Occipital lobe (tissue), 3 donors: Measurements from ENCODE around the gene NEDD4. TPM values are rescaled to one million over a fixed set of nuclear protein-coding genes. Genes with fewer than 3 reads are reported as not detected.

Source experiments
- DNase-seq: peaks from one replicate; lab custom pipeline; 2025; lab: John Stamatoyannopoulos, UW
- small RNA-seq: library from RNA; depleted of rRNA; stranded (forward); fragments of <200 nt; gene quantifications from one replicate; pipeline ENCODE3, GENCODE V24; 2014
- total RNA-seq: library from RNA; depleted of rRNA; stranded (reverse); fragments of >200 nt; gene quantifications from one replicate; pipeline ENCODE4 v1.2.3, GENCODE V29; 2014

Gene NEDD4
- total RNA-seq, 1 donor from 2014 or later, result 7.2 TPM

GRCh38 chr15:55784286-55784685, 209.1 kb downstream of the NEDD4 start:
- no peak for DNase-seq

DNA sequence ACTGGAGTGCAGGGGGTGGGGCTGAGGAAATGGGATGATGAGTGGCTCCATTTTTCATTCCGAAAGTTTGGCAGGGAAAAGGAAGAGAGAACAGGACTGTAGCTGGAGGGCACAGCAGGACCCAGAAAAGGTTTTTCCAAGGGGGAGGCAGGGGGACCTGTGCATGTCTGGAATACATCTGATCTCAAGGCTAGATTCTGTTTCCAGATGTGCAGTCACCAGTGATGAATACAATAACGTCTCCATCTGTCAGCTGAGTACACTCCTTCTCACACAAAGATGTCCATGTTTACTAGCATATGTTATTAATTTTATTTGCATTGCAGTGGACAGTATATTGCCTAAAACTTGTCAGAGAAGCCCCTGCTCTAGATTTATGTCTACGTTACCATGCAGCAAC, 210.5 kb downstream of the NEDD4 start:
- no peak for DNase-seq

GRCh38 chr15:55780292-55780691, 213.1 kb downstream of the NEDD4 start:
- no peak for DNase-seq

DNA sequence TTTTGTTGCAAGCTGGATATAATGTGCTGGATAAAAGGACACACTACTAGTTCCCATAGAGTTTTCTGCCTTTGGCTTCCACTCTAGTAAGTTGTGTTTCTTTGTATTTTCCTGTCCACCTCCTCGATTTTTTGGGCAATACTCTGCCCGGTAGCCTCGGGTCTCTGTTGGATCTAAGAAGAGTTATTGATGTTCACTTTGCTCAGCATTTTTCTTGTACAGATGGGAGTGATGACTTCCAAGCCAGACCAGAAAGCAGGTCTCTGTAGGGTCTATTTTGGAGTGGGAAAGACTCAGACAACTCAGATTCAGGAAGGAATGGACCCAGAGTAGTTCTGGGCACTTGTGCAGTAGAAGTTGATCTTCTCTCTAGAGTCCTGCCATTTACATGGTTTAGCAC, 214.5 kb downstream of the NEDD4 start:
- no peak for DNase-seq

Small RNA genes lying within 50 kb of the gene (small RNA-seq; reads per million reads assigned to genes)
- 0.12 reads per million for gene RN7SL568P
